Fibroblast of mammary gland (primary cell): Measurements from ENCODE around the gene RAPGEF2.

ENCODE experiments used
- DNase-seq: peaks from one replicate; pipeline ENCODE4 v3.0.0-alpha.2; 2010; ENCODE audit warnings: low read depth
- H3K4me3 ChIP-seq: 2 replicates; pipeline ENCODE4 v1.5.1; 2011; ENCODE audit warnings: low read depth, mild to moderate bottlenecking, low read length, moderate library complexity; ENCODE audit not compliant: control insufficient read depth
- CTCF ChIP-seq: conservative IDR thresholded peaks from 2 replicates; pipeline ENCODE4 v1.5.1; 2011; ENCODE audit warnings: low read depth, low read length, inconsistent platforms; ENCODE audit not compliant: control insufficient read depth, insufficient read depth

The RAPGEF2 gene

DNA sequence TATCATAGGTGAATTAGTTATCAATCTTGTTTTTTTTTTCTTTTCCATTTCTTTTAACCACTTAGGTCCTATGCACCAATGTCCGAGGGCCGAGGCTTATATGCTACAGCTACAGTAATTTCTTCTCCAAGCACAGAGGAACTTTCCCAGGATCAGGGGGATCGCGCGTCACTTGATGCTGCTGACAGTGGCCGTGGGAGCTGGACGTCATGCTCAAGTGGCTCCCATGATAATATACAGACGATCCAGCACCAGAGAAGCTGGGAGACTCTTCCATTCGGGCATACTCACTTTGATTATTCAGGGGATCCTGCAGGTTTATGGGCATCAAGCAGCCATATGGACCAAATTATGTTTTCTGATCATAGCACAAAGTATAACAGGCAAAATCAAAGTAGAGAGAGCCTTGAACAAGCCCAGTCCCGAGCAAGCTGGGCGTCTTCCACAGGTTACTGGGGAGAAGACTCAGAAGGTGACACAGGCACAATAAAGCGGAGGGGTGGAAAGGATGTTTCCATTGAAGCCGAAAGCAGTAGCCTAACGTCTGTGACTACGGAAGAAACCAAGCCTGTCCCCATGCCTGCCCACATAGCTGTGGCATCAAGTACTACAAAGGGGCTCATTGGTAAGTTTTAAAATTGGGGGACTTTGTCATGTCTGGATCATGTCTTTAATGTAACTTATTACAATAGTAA, 250.7 kb downstream of the RAPGEF2 start:
- no peak for TF ChIP-seq CTCF
- no peak overlapping the region for H3K4me3 ChIP-seq
- DNase-seq, result no peak

DNA sequence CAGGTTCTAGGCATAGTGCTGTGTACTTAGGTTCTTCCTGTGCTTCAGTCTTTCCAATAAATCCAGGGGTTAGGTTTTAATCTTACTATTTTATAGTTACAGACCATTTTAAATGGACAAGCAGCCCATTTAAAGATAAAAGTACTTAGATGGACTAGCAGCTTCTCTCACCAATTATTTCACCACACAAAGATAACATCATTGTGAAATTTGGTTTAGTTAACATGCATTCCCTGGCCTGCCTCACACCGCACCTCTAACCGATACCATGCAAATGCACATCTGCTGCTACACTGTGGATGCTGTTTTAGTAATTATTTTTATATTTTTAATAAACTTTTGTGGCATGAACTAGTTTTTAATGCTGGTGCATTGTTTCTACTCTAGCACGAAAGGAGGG, 252.6 kb downstream of the RAPGEF2 start:
- no peak for TF ChIP-seq CTCF
- DNase-seq, result no peak
- no peak overlapping the region for H3K4me3 ChIP-seq

DNA sequence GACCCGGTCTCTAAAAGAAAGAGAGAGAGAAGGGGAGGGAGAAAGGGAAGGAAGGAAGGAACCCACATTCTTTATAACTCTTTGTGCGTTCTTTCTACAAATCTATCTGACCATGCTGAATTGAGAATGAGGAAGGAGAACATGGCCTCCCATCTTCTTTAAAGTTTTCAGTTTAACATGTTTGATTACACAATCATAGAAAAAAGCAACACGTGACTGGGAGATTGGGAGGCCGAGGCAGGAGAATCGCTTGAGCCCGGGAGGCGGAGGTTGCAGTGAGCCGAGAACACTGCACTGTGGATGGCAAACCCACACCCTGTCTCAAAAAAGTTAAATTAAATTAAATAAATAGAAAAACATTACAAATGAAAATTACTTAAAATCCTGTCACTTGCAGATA, 254.5 kb downstream of the RAPGEF2 start:
- no peak for DNase-seq
- TF ChIP-seq CTCF, result no peak
- H3K4me3 ChIP-seq, result no peak overlapping the region

DNA sequence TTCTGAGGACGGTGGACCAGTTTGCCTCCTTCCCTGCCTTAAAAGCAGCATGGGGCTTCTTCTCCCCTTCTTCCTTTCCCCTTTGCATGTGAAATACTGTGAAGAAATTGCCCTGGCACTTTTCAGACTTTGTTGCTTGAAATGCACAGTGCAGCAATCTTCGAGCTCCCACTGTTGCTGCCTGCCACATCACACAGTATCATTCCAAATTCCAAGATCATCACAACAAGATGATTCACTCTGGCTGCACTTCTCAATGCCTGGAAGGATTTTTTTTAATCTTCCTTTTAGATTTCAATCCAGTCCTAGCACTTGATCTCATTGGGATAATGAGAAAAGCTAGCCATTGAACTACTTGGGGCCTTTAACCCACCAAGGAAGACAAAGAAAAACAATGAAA, 255.3 kb downstream of the RAPGEF2 start:
- H3K4me3 ChIP-seq, result no peak overlapping the region
- peak; percentile 86 for DNase-seq
- TF ChIP-seq CTCF, result no peak

- TF ChIP-seq CTCF, result no peak
- DNase-seq, result peak; percentile 94
- no peak overlapping the region for H3K4me3 ChIP-seq
Observed at GRCh38 chr4:159360549-159360948, 257.7 kb downstream of the RAPGEF2 start.

- no peak for TF ChIP-seq CTCF
- peak; percentile 71 for DNase-seq
Observed at GRCh38 chr4:159363361-159363760, 260.5 kb downstream of the RAPGEF2 start.

DNA sequence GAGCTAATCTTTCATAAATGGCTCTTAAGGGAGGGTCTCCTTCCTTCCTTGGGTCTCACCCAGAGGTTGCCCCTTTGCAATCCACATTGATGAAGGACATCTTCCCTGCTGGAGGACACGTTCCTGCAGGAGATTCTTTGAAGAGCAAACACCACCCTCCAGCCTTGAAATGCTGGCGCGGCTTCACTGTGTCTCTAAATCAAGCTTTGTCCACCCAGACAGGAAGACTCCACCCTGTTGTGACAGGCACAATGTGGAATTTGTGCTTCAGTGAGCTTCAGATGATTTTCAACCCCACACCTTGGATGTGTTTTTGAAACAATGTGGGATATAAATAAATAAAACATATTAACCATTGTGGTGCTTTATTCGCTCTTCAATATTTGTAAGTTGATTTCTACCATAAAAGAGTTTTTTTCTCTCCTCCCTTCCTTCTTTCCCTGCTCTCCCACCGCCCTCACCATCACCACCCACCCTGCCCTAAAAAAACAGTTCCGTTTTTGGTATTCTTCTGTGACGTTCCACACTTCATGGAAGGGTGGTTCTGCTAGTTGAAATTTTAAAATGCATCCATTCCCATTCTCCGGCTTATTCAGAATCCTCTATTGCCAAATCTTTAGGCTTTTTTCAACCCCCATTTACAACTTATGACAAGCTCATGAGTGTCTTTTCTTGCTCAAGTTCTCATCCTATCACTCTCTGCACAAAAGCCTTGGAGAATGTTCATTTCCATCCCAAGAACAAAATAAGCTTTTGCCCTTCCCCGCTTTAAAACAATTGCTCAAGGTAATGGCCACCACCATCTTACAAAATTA, 264.3 kb downstream of the RAPGEF2 start:
- DNase-seq, result peak; percentile 25
- H3K4me3 ChIP-seq, result no peak overlapping the region
- no peak for TF ChIP-seq CTCF

More at GRCh38 chr4:159363361-159363760, 260.5 kb downstream of the RAPGEF2 start:
- no peak overlapping the region for H3K4me3 ChIP-seq
